ENCODE measurements around the gene RARB.

The RARB gene

DNA sequence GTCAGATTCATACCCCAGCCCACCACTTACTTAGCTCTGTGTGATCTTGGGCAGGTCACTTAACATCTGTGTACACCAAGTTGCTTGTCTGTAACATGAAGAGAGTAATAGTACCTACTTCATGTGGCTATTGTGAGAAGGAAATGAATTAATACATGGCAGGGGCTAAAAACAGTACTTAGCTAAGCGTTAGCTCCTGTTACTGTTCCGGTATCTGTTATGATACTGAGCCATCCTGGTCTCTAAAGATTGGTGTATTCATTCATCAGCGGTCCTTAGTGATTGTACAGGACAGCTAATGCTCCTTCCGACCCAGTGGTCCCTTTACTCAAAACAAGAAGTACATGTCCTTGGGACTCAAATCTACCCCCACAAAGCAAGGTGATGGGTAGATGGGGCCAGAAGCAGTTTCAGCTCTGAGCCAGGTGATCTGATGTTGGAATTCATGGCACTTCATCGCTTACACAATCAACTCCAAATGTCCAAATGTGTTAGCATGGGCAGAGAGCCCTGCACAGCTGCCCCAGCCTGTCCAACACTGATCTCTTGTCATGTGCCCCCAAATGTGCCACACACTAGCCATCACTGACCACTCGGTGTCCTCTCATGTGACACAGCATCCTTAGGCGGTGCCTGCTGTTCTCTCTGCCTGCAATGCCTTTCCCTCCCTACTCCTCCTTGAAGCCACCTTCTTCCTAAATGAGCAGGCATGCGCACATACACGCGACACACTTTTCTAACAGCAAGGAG, 84.1 kb downstream of the RARB start:
- TF ChIP-seq, protein P1, sequence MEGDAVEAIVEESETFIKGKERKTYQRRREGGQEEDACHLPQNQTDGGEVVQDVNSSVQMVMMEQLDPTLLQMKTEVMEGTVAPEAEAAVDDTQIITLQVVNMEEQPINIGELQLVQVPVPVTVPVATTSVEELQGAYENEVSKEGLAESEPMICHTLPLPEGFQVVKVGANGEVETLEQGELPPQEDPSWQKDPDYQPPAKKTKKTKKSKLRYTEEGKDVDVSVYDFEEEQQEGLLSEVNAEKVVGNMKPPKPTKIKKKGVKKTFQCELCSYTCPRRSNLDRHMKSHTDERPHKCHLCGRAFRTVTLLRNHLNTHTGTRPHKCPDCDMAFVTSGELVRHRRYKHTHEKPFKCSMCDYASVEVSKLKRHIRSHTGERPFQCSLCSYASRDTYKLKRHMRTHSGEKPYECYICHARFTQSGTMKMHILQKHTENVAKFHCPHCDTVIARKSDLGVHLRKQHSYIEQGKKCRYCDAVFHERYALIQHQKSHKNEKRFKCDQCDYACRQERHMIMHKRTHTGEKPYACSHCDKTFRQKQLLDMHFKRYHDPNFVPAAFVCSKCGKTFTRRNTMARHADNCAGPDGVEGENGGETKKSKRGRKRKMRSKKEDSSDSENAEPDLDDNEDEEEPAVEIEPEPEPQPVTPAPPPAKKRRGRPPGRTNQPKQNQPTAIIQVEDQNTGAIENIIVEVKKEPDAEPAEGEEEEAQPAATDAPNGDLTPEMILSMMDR (IDR thresholded peaks at IDR 0.05; ENCODE audit: borderline replicate concordance, insufficient read depth, low read depth, low read length) = no peak
- no peak overlapping the region for H3K4me3 ChIP-seq (ENCODE audit: low read depth, low read length)

DNA sequence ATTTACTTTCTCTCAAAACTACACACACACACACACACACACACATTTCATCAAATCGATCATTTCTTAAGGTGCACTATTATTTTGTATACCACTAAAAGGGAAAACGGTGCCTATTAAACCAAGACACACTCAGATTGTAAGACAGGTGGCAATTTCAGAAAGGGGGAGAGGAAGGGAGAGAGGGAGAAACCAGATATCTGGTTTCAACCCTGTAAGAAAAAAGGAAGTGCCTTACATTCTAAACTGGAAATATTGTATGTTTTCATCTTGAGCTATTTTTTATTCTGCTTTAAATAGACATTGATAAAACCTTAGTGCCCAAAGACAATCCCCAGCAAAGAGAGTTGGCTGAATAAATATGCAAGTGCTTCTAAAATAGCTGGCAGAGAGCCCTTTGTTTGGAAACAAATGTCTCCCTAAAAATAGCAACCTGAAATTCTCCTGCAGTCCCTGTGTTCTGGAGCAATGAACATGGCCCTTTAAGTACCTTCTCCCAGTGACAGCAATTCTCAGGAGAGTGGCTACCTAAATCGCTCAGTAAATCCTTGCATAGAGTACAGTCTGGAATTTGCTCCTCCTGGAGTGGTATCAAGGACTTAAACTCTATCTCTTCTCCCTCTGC, 85.7 kb downstream of the RARB start:
- TF ChIP-seq, protein P1 (IDR thresholded peaks at IDR 0.05; ENCODE audit: borderline replicate concordance, insufficient read depth, low read depth, low read length) = no peak
- no peak overlapping the region for H3K4me3 ChIP-seq (ENCODE audit: low read depth, low read length)

DNA sequence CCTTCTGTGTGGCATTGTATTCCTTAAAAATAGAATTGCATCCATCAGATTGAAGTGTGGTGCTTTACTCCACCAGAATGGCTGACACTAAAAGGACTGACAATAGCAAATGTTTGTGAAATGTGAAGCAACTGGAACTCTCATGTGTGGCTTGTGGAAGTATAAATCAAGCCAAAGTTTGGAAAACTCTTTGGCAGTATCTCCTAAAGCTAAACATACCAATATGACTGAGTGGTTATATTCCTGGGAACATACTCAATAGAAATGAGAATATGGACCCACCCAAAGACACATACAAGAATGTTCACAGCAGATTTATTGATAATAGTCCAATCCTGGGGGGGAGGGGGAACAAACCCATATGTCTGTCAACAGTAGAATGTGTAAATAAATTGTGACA, 87.1 kb downstream of the RARB start:
- no peak overlapping the region for H3K4me3 ChIP-seq (ENCODE audit: low read depth, low read length)

DNA sequence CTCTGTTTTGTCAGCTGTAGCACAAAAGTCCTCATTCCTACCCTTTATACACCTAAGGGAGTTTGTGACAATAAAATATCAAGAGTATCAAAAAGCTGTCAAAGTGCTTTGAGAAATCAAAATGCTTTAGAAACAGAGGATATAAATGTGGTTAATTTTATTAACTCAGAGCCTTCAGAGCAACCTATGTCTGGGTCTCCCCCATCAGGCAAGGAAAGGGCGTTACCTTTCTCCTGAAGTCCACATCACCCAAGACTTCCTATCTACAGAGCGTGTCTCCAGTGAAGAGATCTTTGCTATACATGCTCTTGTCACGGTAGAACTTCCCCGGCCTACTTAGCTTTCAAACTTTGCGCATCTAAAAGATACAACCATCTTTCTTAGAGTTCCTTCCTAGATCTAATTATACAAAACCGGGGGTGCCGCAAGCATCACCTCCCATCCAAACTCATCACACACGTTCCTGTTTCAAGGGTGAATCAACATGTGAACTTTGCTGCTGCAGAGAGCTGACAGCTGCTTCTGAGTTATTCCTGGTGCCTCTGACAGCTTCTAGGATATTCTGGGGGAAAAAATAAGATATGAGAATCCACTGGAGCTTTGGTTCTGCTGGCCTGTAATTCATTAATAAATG, 93.0 kb downstream of the RARB start:
- TF ChIP-seq, protein P1 (IDR thresholded peaks at IDR 0.05; ENCODE audit: borderline replicate concordance, insufficient read depth, low read depth, low read length) = no peak
- H3K4me3 ChIP-seq (ENCODE audit: low read depth, low read length) = no peak overlapping the region

More for the DNA sequence above, 87.1 kb downstream of the RARB start:
- TF ChIP-seq, protein P1 (IDR thresholded peaks at IDR 0.05; ENCODE audit: borderline replicate concordance, insufficient read depth, low read depth, low read length) = no peak

DNA sequence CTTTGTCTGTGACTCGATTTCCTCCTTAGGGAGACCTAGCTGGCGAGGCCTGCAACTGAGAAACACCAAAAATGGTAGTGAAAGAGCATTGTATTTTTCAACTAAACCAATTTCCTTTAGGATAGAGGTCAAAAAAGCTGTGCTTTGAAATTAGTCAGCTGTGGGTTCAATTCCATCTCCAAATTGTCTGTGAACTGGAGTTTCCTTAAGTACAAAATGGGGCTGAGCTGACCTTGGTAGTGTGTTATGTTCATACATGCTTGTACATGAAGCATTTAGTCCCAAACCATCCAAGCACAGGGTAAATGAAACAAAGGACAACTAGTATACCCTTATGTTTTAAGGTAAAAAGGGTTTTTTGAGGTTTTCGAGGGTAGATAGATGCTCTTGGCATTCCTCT, 99.3 kb downstream of the RARB start:
- TF ChIP-seq, protein P1 (IDR thresholded peaks at IDR 0.05; ENCODE audit: borderline replicate concordance, insufficient read depth, low read depth, low read length) = no peak
- H3K4me3 ChIP-seq (ENCODE audit: low read depth, low read length) = no peak overlapping the region

DNA sequence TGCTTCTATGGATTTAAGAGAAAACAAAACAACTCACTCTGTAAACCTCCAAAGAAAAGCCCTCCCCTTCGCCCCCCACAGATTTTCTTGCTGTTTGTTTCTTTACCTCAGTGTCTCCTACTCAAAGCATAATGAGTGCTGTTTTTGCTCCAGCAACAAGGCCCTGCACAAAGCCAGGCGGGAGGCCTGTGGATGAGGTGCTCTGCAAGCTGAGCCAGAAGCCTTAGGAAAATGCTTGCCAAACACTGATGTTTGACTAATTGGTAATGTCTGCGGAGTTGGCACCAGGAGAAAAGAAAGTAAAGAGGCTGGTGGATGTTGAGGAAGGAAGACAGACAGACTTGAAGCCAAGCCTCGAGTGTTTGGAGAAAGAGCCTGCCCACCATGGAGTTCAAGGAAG, 99.7 kb downstream of the RARB start:
- TF ChIP-seq, protein P1 (IDR thresholded peaks at IDR 0.05; ENCODE audit: borderline replicate concordance, insufficient read depth, low read depth, low read length) = no peak
- H3K4me3 ChIP-seq (ENCODE audit: low read depth, low read length) = no peak overlapping the region

Data from GM12875 (cell line).